Lung (tissue), 12 donors: ENCODE data around the gene GABRB2. TPM values are rescaled to one million over a fixed set of nuclear protein-coding genes. Genes with fewer than 3 reads are reported as not detected.
A peak's percentile ranks its signal among the peaks of the same experiment; 100 is the strongest.

Experiments
- ATAC-seq: fragments of 200-7000 bp; cut with Tn5 transposase; one replicate; pipeline ENCODE4 v1.9.1; 2020; ENCODE audit warnings: moderate number of reproducible peaks; ENCODE audit not compliant: insufficient read depth, low FRiP score
- DNase-seq, 3 donors: peaks; one replicate each; pipeline ENCODE4 v3.0.0-alpha.2; 2013 to 2017
- H3K27ac ChIP-seq, 2 donors: one replicate each; pipeline ENCODE4 v1.5.1; 2013; ENCODE audit warnings: mild to moderate bottlenecking in 2 of 2, moderate library complexity in 2 of 2, control low read depth in 1 of 2, inconsistent platforms in 1 of 2, low read depth in 1 of 2, low read length in 1 of 2
- H3K27me3 ChIP-seq, 3 donors: one replicate each; pipeline ENCODE4 v1.5.1; 2013; ENCODE audit warnings: low read length in 2 of 3; ENCODE audit not compliant: control insufficient read depth in 3 of 3, insufficient read depth in 3 of 3
- H3K36me3 ChIP-seq, 4 donors: one replicate each; pipeline ENCODE4 v1.5.1; 2013; ENCODE audit warnings: low read length in 4 of 4, mild to moderate bottlenecking in 1 of 4, moderate library complexity in 1 of 4; ENCODE audit not compliant: control insufficient read depth in 4 of 4, insufficient read depth in 4 of 4
- H3K4me1 ChIP-seq, 5 donors: one replicate each; pipeline ENCODE4 v1.5.1; 2013; ENCODE audit warnings: low read length in 5 of 5, mild to moderate bottlenecking in 2 of 5, moderate library complexity in 1 of 5; ENCODE audit not compliant: control insufficient read depth in 5 of 5, insufficient read depth in 5 of 5
- H3K4me3 ChIP-seq: one replicate; pipeline ENCODE4 v1.5.1; 2013; ENCODE audit warnings: mild to moderate bottlenecking, control low read depth, moderate library complexity
- H3K9ac ChIP-seq, 2 donors: one replicate each; pipeline ENCODE4 v1.5.1; 2013; ENCODE audit warnings: low read length in 2 of 2, control low read depth in 1 of 2; ENCODE audit not compliant: insufficient read depth in 1 of 2
- H3K9me3 ChIP-seq, 4 donors: one replicate each; pipeline ENCODE4 v1.5.1; 2013; ENCODE audit warnings: low read length in 3 of 4, mild to moderate bottlenecking in 1 of 4, moderate library complexity in 1 of 4; ENCODE audit not compliant: control insufficient read depth in 4 of 4, insufficient read depth in 3 of 4
- CTCF ChIP-seq: IDR thresholded peaks from 2 replicates; pipeline ENCODE4 v1.5.1; 2012; ENCODE audit warnings: mild to moderate bottlenecking; ENCODE audit errors: control extremely low read depth, extremely low read depth
- WGBS, 2 donors: extraction: QIAGEN DNeasy Blood & Tissue Kit; methylation state at CpG; one replicate each; pipeline ENCODE4 v1.1.7; 2013; 5-methylcytosine and 5-hydroxymethylcytosine counted together
- polyA plus RNA-seq, 2 donors: library from polyadenylated mRNA; stranded (reverse); fragments of 200-250 nt; gene quantifications; one replicate each; pipeline ENCODE4 v1.2.1, GENCODE V29; 2013
- total RNA-seq, 2 donors: library from RNA; depleted of rRNA in 1 of 2; stranded (reverse); fragments of >200 nt in 1 of 2; gene quantifications; one replicate each; pipeline ENCODE4 v1.2.1, GENCODE V29; 2014 to 2021
- donor health status: control.
- donor health status: control.
- donor health status: Bipolar disorder and iron deficiency.
- donor health status: healthy.
- donor health status: DM: yes; HTN: yes; CAD: no.

Gene GABRB2
- total and polyA plus RNA-seq, 4 donors: 0.28 to 6.8 (median 0.86) TPM

GRCh38 chr5:161548487-161549094 is 2.1 kb upstream of the GABRB2 start:
- no peak for ATAC-seq
- Histone ChIP-seq H3K4me3 (peak overlapping the region; percentile 15), H3K36me3 (no peaks in the 10 kb centered on the region), H3K4me1 (peaks cover 0 to 10% (median 3%) of the 10 kb centered on the region in 5 donors), H3K27ac (no peak overlapping the region), H3K9ac (no peak overlapping the region), H3K9me3 (no peaks in the 10 kb centered on the region), H3K27me3 (peaks cover 0 to 51% (median 34%) of the 10 kb centered on the region in 3 donors)
- TF ChIP-seq CTCF: no peak
- DNase-seq: peak in 1 of 3 donors; percentile 6
- 2 to 4% methylated on average over 32 of the region's 32 CpGs for WGBS, 2 donors

GRCh38 chr5:161547738-161548486 is 1.4 kb upstream of the GABRB2 start:
- Histone ChIP-seq H3K9me3 (no peaks in the 10 kb centered on the region), H3K27me3 (peaks cover 0 to 51% (median 34%) of the 10 kb centered on the region in 3 donors), H3K36me3 (no peaks in the 10 kb centered on the region), H3K9ac (no peak overlapping the region), H3K4me3 (peak overlapping the region; percentile 19), H3K27ac (no peak overlapping the region), H3K4me1 (peaks cover 0 to 10% (median 3%) of the 10 kb centered on the region in 5 donors)
- no peak for TF ChIP-seq CTCF
- DNase-seq: peak in 2 of 3 donors; percentile 13 to 14
- WGBS, 2 donors: 1% methylated on average over 48 to 64 of the region's 64 CpGs
- peak; percentile 15 for ATAC-seq

- peak overlapping the region; percentile 19 for H3K4me3 ChIP-seq
- no peak overlapping the region for H3K9ac ChIP-seq
- 0 to 1% methylated on average over 17 of the region's 17 CpGs for WGBS, 2 donors
- H3K27me3 ChIP-seq: peaks cover 0 to 51% (median 34%) of the 10 kb centered on the region in 3 donors
- no peaks in the 10 kb centered on the region for H3K36me3 ChIP-seq
- no peak overlapping the region for H3K27ac ChIP-seq
- ATAC-seq (no peak), DNase-seq (peak in 1 of 3 donors; percentile 2)
- H3K9me3 ChIP-seq: no peaks in the 10 kb centered on the region
- peaks cover 0 to 10% (median 3%) of the 10 kb centered on the region in 5 donors for H3K4me1 ChIP-seq
- TF ChIP-seq CTCF: no peak
Observed at GRCh38 chr5:161547406-161547737, 847 bp upstream of the GABRB2 start.
